HUDEP-2 (cell line): ENCODE results near the gene JAG2.
A peak's percentile ranks its signal among the peaks of the same experiment; 100 is the strongest.

Source experiments
- DNase-seq, 76 experiments: peaks; one replicate each; lab custom pipeline; 2025; ENCODE audit not compliant: unreplicated experiment in 76 of 76; lab: John Stamatoyannopoulos, UW

Gene JAG2

GRCh38 chr14:105204206-105204930 lies 35.8 kb upstream of the JAG2 start:
- DNase-seq = no peak

GRCh38 chr14:105203701-105204100 lies 35.1 kb upstream of the JAG2 start:
- no peak for DNase-seq

GRCh38 chr14:105203057-105203531 lies 34.5 kb upstream of the JAG2 start:
- peak in 48 of 76 experiments; percentile 5 to 67 (median 33) for DNase-seq

- DNase-seq = no peak
These were observed 33.4 kb upstream of the JAG2 start for GRCh38 chr14:105201925-105202513.

- DNase-seq = no peak
These were observed 32.8 kb upstream of the JAG2 start for GRCh38 chr14:105201156-105201924.

GRCh38 chr14:105200641-105201040 lies 32.1 kb upstream of the JAG2 start:
- no peak for DNase-seq

- no peak for DNase-seq
These were observed 31.5 kb upstream of the JAG2 start for GRCh38 chr14:105200074-105200473.

- DNase-seq = no peak
These were observed 30.5 kb upstream of the JAG2 start for GRCh38 chr14:105199093-105199492.

GRCh38 chr14:105198588-105198987 lies 30.0 kb upstream of the JAG2 start:
- no peak for DNase-seq

GRCh38 chr14:105197211-105197641 lies 28.6 kb upstream of the JAG2 start:
- peak in 2 of 76 experiments; percentile 28 to 48 for DNase-seq

GRCh38 chr14:105196265-105196960 lies 27.8 kb upstream of the JAG2 start:
- DNase-seq = no peak

GRCh38 chr14:105195522-105196264 lies 27.1 kb upstream of the JAG2 start:
- DNase-seq = no peak

GRCh38 chr14:105195051-105195450 lies 26.5 kb upstream of the JAG2 start:
- no peak for DNase-seq

GRCh38 chr14:105193916-105194782 lies 25.6 kb upstream of the JAG2 start:
- no peak for DNase-seq

GRCh38 chr14:105192866-105193731 lies 24.5 kb upstream of the JAG2 start:
- DNase-seq = no peak

GRCh38 chr14:105187935-105188524 lies 19.5 kb upstream of the JAG2 start:
- DNase-seq = no peak

GRCh38 chr14:105187116-105187515 lies 18.5 kb upstream of the JAG2 start:
- DNase-seq = no peak

- DNase-seq = no peak
These were observed 17.4 kb upstream of the JAG2 start for GRCh38 chr14:105185973-105186372.
